ENCODE measurements around the gene CACNA2D4.

CACNA2D4 gene

GRCh38 chr12:1873531-1874510 lies 44.6 kb downstream of the CACNA2D4 start:
- no peak for DNase-seq (ENCODE audit: extremely low read depth in 1 of 2, low read depth in 1 of 2)

- no peak for DNase-seq (ENCODE audit: extremely low read depth in 1 of 2, low read depth in 1 of 2)
Measured at GRCh38 chr12:1872448-1872847, 46.0 kb downstream of the CACNA2D4 start.

DNA sequence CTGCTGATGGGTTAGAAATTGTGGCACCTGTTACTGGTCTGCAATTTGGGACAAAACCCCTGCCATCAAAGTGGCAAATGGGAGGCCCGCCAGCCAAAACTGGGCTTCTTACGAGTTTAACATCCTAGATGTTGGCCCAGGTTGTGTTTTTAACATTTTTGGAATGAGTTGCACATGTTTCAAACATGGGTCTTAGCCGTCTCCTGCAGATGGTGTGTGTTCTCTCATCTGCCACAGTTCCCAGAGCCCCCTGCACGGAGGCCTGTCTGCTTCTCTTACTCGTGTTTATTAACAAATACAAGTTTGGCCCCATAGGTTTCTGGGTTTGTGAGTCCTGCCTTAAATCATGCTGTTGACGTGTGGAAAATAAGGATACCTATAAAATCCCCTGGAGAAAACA lies 46.5 kb downstream of the CACNA2D4 start:
- DNase-seq (ENCODE audit: extremely low read depth in 1 of 2, low read depth in 1 of 2): no peak

GRCh38 chr12:1870998-1871917 lies 47.2 kb downstream of the CACNA2D4 start:
- no peak for DNase-seq (ENCODE audit: extremely low read depth in 1 of 2, low read depth in 1 of 2)

- no peak for DNase-seq (ENCODE audit: extremely low read depth in 1 of 2, low read depth in 1 of 2)
Measured at GRCh38 chr12:1870086-1870485, 48.4 kb downstream of the CACNA2D4 start.

DNA sequence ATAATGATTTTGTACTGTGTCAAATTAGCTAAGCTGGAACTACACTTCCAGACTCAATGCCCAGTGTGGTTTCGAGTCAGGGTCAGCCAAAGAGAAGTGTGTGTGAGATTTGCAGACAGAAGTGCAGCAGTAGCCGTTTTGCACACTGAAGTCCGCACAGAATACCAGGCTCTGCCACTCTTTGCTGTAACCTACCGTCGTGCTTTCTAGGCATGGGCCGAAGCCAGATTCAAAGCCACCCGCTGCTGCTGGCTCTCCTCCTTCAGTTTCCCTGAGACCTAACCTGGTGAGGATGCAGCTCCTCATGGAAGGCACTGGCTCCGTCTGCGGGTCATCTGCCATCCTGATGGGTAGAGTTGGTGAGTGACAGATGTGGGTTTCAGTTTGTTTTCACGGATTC lies 49.3 kb downstream of the CACNA2D4 start:
- no peak for DNase-seq (ENCODE audit: extremely low read depth in 1 of 2, low read depth in 1 of 2)

DNA sequence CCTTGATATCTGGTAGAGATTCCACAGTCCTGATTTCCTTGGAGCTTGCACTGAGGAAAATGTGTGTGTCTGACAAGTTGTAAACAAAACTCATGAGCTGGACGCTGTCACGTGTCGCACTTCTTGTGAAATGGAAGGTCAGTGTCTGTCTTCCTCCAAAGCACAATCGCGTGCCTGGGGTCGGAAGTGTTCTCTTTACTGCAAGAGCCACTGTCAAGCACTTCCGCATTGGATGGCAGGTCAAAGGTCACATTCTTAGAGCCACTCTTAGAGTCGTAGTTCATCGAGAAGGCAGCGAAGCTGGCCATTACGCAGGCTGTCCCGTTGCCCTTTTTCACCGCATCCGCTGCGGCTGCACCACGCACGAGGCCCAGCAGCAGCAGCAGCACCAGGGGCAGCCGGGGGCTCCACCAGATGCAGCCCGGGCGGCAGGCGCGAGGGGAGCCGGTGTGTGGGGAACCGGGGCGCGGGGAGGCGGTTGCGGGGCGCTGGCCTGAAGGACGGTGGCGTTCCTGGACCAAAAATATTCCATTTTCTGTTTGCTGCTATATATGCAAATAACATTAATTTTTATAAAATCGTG lies 53.1 kb downstream of the CACNA2D4 start:
- DNase-seq (ENCODE audit: extremely low read depth in 1 of 2, low read depth in 1 of 2): no peak

GRCh38 chr12:1864867-1865266 lies 53.6 kb downstream of the CACNA2D4 start:
- no peak for DNase-seq (ENCODE audit: extremely low read depth in 1 of 2, low read depth in 1 of 2)

DNA sequence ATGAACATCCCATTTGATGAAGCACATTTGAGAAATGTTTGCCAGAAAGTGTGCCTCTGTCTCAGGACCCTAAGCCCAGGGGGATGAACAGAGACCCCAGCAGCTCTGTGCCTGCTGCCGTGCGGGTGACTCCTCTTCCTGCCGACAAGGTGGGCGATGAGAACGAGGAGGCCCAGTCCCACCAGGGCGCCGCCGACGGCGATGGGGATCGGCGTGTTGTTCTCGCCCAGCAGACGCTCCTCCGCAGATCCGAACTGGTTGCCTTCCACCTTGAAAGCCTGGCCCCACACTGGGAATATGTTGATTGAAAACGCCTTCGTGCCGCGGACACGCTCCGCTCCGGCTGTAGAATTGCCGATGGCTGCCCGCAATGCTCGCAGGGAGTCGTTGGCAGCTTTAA lies 54.0 kb downstream of the CACNA2D4 start:
- DNase-seq (ENCODE audit: extremely low read depth in 1 of 2, low read depth in 1 of 2): no peak

DNA sequence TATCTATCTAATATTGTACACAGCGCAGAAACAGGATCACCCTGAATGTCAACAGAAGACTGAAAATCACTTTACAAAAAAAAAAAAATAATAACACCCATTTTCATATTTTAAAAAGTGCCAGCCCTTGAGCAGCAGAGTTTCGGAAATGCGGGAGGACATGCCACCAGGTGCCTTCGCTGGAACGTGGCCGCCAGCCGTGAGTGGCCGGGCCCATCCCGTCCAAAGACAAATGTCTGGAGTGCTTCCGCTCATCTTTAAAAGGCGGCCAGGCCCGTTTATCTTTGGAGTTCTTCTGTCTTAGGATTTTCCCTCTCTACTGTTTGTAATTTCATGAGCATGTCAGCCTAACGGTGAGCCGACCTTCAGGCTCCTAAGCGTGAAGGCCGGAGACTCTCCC lies 54.6 kb downstream of the CACNA2D4 start:
- DNase-seq (ENCODE audit: extremely low read depth in 1 of 2, low read depth in 1 of 2): no peak

DNA sequence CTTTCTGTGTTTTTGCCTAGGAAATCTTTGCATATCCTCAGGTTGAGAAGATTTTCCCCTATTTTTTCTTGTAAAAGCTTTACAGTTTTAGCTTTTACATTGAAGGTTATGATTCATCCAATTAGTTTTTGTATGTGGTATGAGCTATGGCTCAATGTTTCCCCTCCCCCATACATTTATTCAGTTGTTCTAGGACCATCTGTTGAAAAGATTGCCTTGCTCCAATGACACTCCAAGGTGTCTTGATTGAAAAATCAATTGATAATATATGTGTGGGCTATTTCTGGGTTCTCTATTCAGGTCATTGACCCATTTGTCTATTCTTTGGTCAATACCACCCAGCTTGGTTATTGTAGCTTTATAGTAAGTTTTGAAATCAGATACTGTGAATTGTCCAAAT lies 55.5 kb downstream of the CACNA2D4 start:
- DNase-seq (ENCODE audit: extremely low read depth in 1 of 2, low read depth in 1 of 2): no peak

GRCh38 chr12:1859643-1860042 lies 58.8 kb downstream of the CACNA2D4 start:
- no peak for DNase-seq (ENCODE audit: extremely low read depth in 1 of 2, low read depth in 1 of 2)

- DNase-seq (ENCODE audit: extremely low read depth in 1 of 2, low read depth in 1 of 2): no peak
Measured at GRCh38 chr12:1858456-1858855, 60.0 kb downstream of the CACNA2D4 start.

- DNase-seq (ENCODE audit: extremely low read depth in 1 of 2, low read depth in 1 of 2): no peak
Measured at GRCh38 chr12:1857821-1858220, 60.6 kb downstream of the CACNA2D4 start.

- no peak for DNase-seq (ENCODE audit: extremely low read depth in 1 of 2, low read depth in 1 of 2)
Measured at GRCh38 chr12:1857086-1857485, 61.4 kb downstream of the CACNA2D4 start.

DNA sequence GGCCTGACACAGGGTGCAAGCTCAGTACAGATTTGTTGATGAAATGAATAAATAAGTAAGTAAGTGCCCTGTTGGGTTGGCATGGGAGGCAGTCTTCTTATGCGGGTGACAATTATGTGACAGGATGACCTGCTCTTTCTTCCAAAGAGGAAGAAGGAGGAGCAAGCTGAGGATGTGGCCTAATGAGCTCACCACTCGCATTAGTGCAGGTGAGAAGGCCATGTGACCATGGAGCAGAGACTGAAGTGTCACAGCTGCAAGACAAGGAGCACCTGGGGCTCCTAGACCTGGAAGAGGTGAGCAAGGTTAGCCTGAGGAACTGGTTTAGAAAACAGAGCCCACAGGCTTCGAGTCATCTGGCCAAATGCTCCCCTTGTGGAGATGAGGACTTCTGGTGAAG lies 63.2 kb downstream of the CACNA2D4 start:
- DNase-seq (ENCODE audit: extremely low read depth in 1 of 2, low read depth in 1 of 2): no peak

DNA sequence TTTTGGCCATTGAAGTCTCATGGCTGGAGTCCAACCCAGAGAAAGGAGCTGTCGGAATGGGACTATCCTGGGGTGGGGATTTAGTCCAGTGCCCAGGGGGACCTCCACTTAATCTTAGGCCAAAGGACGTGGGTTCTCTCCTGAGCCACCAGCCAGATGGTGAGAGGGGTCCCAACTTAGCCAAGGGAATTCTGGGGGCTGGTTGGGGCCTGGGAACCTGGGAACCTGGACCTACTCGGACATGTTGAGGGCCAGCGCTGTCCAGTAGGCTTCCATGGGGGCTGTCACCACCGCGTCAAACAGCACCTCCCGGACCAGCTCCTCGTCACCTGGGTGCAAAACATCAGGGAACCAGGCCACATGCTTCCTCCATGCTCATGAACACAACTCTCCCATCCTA lies 64.7 kb downstream of the CACNA2D4 start:
- DNase-seq (ENCODE audit: extremely low read depth in 1 of 2, low read depth in 1 of 2): no peak

DNA sequence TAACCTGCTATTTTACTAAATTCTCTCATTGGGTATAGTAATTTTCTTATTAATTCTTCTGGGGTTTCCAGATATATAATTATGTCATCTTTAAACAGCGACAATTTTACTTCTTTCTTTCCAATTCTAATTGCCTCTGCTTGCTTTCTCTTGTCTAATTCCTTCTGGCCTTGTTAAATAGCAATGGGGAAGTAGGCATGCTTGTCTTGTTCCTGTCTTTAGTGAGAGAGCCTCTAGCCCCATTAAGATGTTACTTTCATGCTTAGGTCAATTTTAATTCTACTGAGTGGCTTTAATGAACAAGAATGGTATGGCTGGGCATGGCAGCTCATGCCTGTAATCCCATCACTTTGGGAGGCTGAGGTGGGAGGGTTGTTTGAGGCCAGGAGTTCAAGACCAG lies 66.4 kb downstream of the CACNA2D4 start:
- no peak for DNase-seq (ENCODE audit: extremely low read depth in 1 of 2, low read depth in 1 of 2)

DNA sequence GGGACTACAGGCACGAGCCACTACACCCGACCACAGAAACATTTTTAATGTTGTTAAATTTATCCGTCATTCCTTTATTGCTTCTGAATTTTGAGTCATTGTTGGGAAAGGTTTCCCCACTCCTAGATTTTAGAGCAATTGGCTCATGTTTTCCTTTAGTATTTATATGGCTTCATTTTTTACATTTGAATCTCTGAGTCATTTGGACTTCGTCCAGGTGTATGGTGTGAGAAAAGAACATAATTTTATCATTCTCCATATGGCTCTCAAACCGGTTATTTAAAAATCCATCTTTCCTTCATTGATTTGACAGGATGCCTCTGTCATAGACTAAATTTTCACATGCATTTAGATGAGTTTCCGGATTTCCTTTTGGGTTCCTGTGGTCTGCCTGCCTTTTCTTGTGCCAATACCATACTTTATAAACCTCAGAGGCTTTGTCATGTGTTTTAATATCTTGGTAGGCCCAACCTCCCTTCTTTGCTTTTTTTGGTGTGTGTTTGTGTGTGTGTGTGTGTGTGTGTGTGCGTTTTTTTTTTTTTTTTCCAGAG lies 67.2 kb downstream of the CACNA2D4 start:
- DNase-seq (ENCODE audit: extremely low read depth in 1 of 2, low read depth in 1 of 2): no peak

GRCh38 chr12:1848745-1849144 lies 69.7 kb downstream of the CACNA2D4 start:
- DNase-seq (ENCODE audit: extremely low read depth in 1 of 2, low read depth in 1 of 2): no peak

GRCh38 chr12:1848146-1848545 lies 70.3 kb downstream of the CACNA2D4 start:
- no peak for DNase-seq (ENCODE audit: extremely low read depth in 1 of 2, low read depth in 1 of 2)

Measured in stimulated activated CD8-positive, alpha-beta memory T cell treated with anti-CD3 and anti-CD28 coated beads, Interleukin-7, amount 100 ng/mL, for 48 hours (primary cell).